H1 (cell line): ENCODE data around the gene SUCLG2. TPM values are rescaled to one million over a fixed set of nuclear protein-coding genes. Genes with fewer than 3 reads are reported as not detected.

ENCODE experiments used
- CTCF ChIA-PET: fragments of 300-600 bp; sonication (Branson Sonifier 250); formaldehyde crosslinking; loops from one replicate; lab custom pipeline; 2021; ENCODE audit not compliant: partially characterized antibody; lab: Charles Lee
- POLR2A ChIA-PET: fragments of 300-600 bp; sonication (Branson Sonifier 250); formaldehyde crosslinking; loops from one replicate; lab custom pipeline; 2021; ENCODE audit warnings: inconsistent platforms; ENCODE audit not compliant: partially characterized antibody; lab: Charles Lee
- DNase-seq, 2 experiments: peaks; one replicate each; pipeline versions ENCODE4 v3.0.0 to v3.0.0-alpha.2; 2010 to 2022; ENCODE audit warnings: low spot score in 2 of 2, low read depth in 1 of 2, mixed read lengths in 1 of 2
- FAIRE-seq: peaks from 2 replicates; lab custom pipeline; 2011; peaks lifted over from hg19 to GRCh38; lab: Jason Lieb, UNC
- H2AFZ ChIP-seq: 2 replicates; pipeline ENCODE4 v1.8.1; 2012; ENCODE audit warnings: low read length, inconsistent platforms
- H2AK5ac ChIP-seq: 2 replicates; pipeline ENCODE4 v1.6.1; 2013; ENCODE audit warnings: low read depth, low read length
- H2BK120ac ChIP-seq: replicated peaks from 2 replicates; pipeline ENCODE3; 2013; ENCODE audit warnings: low read depth, low read length, inconsistent platforms
- H2BK12ac ChIP-seq: 2 replicates; pipeline ENCODE4 v1.6.1; 2013; ENCODE audit warnings: low read depth, low read length
- H2BK15ac ChIP-seq: 2 replicates; pipeline ENCODE4 v1.6.1; 2013; ENCODE audit warnings: low read length
- H2BK20ac ChIP-seq: 2 replicates; pipeline ENCODE4 v1.6.1; 2013; ENCODE audit warnings: low read length
- H2BK5ac ChIP-seq: 2 replicates; pipeline ENCODE4 v1.6.1; 2013; ENCODE audit warnings: low read depth, low read length
- H3K14ac ChIP-seq: 2 replicates; pipeline ENCODE4 v1.6.1; 2013; ENCODE audit warnings: inconsistent platforms; ENCODE audit not compliant: insufficient read length
- H3K18ac ChIP-seq: 2 replicates; pipeline ENCODE4 v1.6.1; 2013; ENCODE audit warnings: low read length; ENCODE audit errors: extremely low read depth
- H3K23ac ChIP-seq: 2 replicates; pipeline ENCODE4 v1.6.1; 2013; ENCODE audit warnings: inconsistent platforms; ENCODE audit not compliant: insufficient read length
- H3K23me2 ChIP-seq: 2 replicates; pipeline ENCODE4 v1.6.1; 2013; ENCODE audit warnings: low read depth, low read length
- H3K27ac ChIP-seq: 2 replicates; pipeline ENCODE4 v1.6.1; 2011; ENCODE audit warnings: low read depth, low read length, inconsistent platforms
- H3K27me3 ChIP-seq, 4 experiments: replicated peaks in 1 of 4; 1 replicate in 1 of 4; 2 replicates in 3 of 4; pipeline versions ENCODE4 v1.6.1 to v1.8.1; 2011 to 2013; ENCODE audit warnings: low read length in 3 of 4, mild to moderate bottlenecking in 3 of 4, inconsistent platforms in 2 of 4, mixed read lengths in 2 of 4, moderate library complexity in 1 of 4; ENCODE audit not compliant: control insufficient read depth in 3 of 4, insufficient read depth in 3 of 4; ENCODE audit errors: extremely low read depth in 1 of 4
- H3K36me3 ChIP-seq, 4 experiments: 2 replicates each; pipeline versions ENCODE4 v1.6.1 to v1.8.1; 2011 to 2013; ENCODE audit warnings: mild to moderate bottlenecking in 4 of 4, low read length in 3 of 4, moderate library complexity in 2 of 4, control low read depth in 1 of 4, inconsistent platforms in 1 of 4; ENCODE audit not compliant: insufficient read depth in 4 of 4, control insufficient read depth in 2 of 4
- H3K4ac ChIP-seq: replicated peaks from 2 replicates; pipeline ENCODE3; 2013; ENCODE audit warnings: low read length, low read depth, mixed read lengths, inconsistent platforms; ENCODE audit not compliant: insufficient read length
- H3K4me1 ChIP-seq, 4 experiments: replicated peaks in 1 of 4; 1 replicate in 1 of 4; 2 replicates in 3 of 4; pipeline versions ENCODE4 v1.6.1 to v1.8.1; 2011 to 2013; ENCODE audit warnings: low read length in 3 of 4, inconsistent platforms in 2 of 4, mixed read lengths in 1 of 4; ENCODE audit not compliant: insufficient read depth in 4 of 4, control insufficient read depth in 3 of 4
- H3K4me2 ChIP-seq, 2 experiments: 2 replicates each; pipeline versions ENCODE4 v1.6.1 to v1.8.1; 2011 to 2013; ENCODE audit warnings: low read depth in 2 of 2, low read length in 2 of 2, control low read depth in 1 of 2, inconsistent platforms in 1 of 2, mild to moderate bottlenecking in 1 of 2; ENCODE audit not compliant: insufficient read depth in 1 of 2
- H3K4me3 ChIP-seq, 4 experiments: fragments of 200-600, 300-600 bp in 1 of 4; sonication (generic), shearing (Covaris generic), sonication (Bioruptor Twin) in 1 of 4; 2 replicates each; pipeline versions ENCODE4 v1.5.1 to v1.8.1; 2011 to 2016; ENCODE audit warnings: low read length in 4 of 4, low read depth in 3 of 4, control low read depth in 2 of 4, inconsistent platforms in 2 of 4, mild to moderate bottlenecking in 2 of 4, mixed read lengths in 1 of 4, moderate library complexity in 1 of 4; ENCODE audit not compliant: insufficient read depth in 2 of 4; ENCODE audit errors: extremely low read depth in 1 of 4
- H3K56ac ChIP-seq: replicated peaks from 2 replicates; pipeline ENCODE3; 2013; ENCODE audit warnings: low read depth, mild to moderate bottlenecking, mixed read lengths, low read length, inconsistent platforms; ENCODE audit not compliant: insufficient read length
- H3K79me1 ChIP-seq: 2 replicates; pipeline ENCODE4 v1.6.1; 2013; ENCODE audit warnings: low read depth, low read length, control low read depth
- H3K79me2 ChIP-seq, 2 experiments: 2 replicates each; pipeline versions ENCODE4 v1.6.1 to v1.8.1; 2012 to 2013; ENCODE audit warnings: low read length in 2 of 2, mild to moderate bottlenecking in 2 of 2, inconsistent platforms in 1 of 2; ENCODE audit not compliant: insufficient read depth in 2 of 2, control insufficient read depth in 1 of 2
- H3K9ac ChIP-seq, 4 experiments: replicated peaks in 1 of 4; 1 replicate in 1 of 4; 2 replicates in 3 of 4; pipeline versions ENCODE4 v1.6.1 to v1.8.1; 2011 to 2013; ENCODE audit warnings: low read depth in 3 of 4, low read length in 3 of 4, control low read depth in 2 of 4, mild to moderate bottlenecking in 2 of 4, moderate library complexity in 2 of 4, inconsistent platforms in 1 of 4; ENCODE audit errors: extremely low read depth in 1 of 4
- H3K9me3 ChIP-seq, 2 experiments: 2 replicates each; pipeline versions ENCODE4 v1.6.1 to v1.8.1; 2012 to 2013; ENCODE audit warnings: mild to moderate bottlenecking in 2 of 2, moderate library complexity in 2 of 2, control low read depth in 1 of 2, inconsistent platforms in 1 of 2, low read depth in 1 of 2, low read length in 1 of 2, mixed read lengths in 1 of 2; ENCODE audit not compliant: insufficient read depth in 2 of 2
- H4K20me1 ChIP-seq, 2 experiments: replicated peaks in 1 of 2; 2 replicates each; pipeline versions ENCODE3 to v1.8.1; 2011 to 2013; ENCODE audit warnings: inconsistent platforms in 2 of 2, low read length in 2 of 2, mild to moderate bottlenecking in 1 of 2; ENCODE audit not compliant: insufficient read depth in 2 of 2, control insufficient read depth in 1 of 2
- H4K5ac ChIP-seq: 2 replicates; pipeline ENCODE4 v1.6.1; 2013; ENCODE audit warnings: low read length, low read depth, mixed read lengths, inconsistent platforms; ENCODE audit not compliant: insufficient read length
- H4K8ac ChIP-seq: 2 replicates; pipeline ENCODE4 v1.8.0; 2013; ENCODE audit warnings: mild to moderate bottlenecking, moderate library complexity, low read length, inconsistent platforms; ENCODE audit not compliant: insufficient read depth; ENCODE audit errors: extremely low read depth
- H4K91ac ChIP-seq: replicated peaks from 2 replicates; pipeline ENCODE3; 2013; ENCODE audit warnings: low read length, mixed read lengths, inconsistent platforms; ENCODE audit not compliant: insufficient read length
- ASH2L ChIP-seq: fragments of 200-600, 300-600 bp; sonication (generic); IDR thresholded peaks from one replicate; pipeline ENCODE4 v1.7.1; 2017; ENCODE audit warnings: low read length
- CBX8 ChIP-seq: fragments of 300-800, 300-1000 bp; sonication (generic); IDR thresholded peaks from 2 replicates; pipeline ENCODE4 v1.7.1; 2016; ENCODE audit warnings: low read depth, low read length, borderline replicate concordance
- GTF2F1 ChIP-seq: IDR thresholded peaks from 2 replicates; pipeline ENCODE4 v1.6.1; 2012; ENCODE audit warnings: low read depth, low read length, improper control_type of control experiment, borderline replicate concordance
- HDAC2 ChIP-seq, 2 experiments: fragments of 300-600 bp in 1 of 2; sonication (generic) in 1 of 2; IDR thresholded peaks; 2 replicates each; pipeline ENCODE4 v1.6.1; 2011 to 2012; ENCODE audit warnings: low read depth in 2 of 2, low read length in 2 of 2, mild to moderate bottlenecking in 2 of 2, moderate library complexity in 2 of 2, borderline replicate concordance in 1 of 2, inconsistent platforms in 1 of 2
- JUN ChIP-seq: IDR thresholded peaks from 2 replicates; pipeline ENCODE4 v1.6.1; 2011; ENCODE audit warnings: low read depth, mild to moderate bottlenecking, improper control_type of control experiment, low read length
- MAFK ChIP-seq: IDR thresholded peaks from 2 replicates; pipeline ENCODE4 v1.6.1; 2012; ENCODE audit warnings: low read depth, mild to moderate bottlenecking, improper control_type of control experiment, low read length
- RNF2 ChIP-seq: fragments of 200-900, 300-1000 bp; sonication (generic); IDR thresholded peaks from 2 replicates; pipeline ENCODE4 v1.7.1; 2016; ENCODE audit warnings: borderline replicate concordance, low read depth, mild to moderate bottlenecking, antibody characterized with exemption, low read length; ENCODE audit not compliant: poor library complexity, severe bottlenecking; ENCODE audit errors: missing control alignments
- SP1 ChIP-seq: IDR thresholded peaks from 2 replicates; pipeline ENCODE4 v1.6.1; 2011; ENCODE audit warnings: low read depth, low read length
- SRF ChIP-seq: IDR thresholded peaks from 2 replicates; pipeline ENCODE4 v1.6.1; 2011; ENCODE audit warnings: mild to moderate bottlenecking, low read depth, low read length, moderate library complexity
- TAF7 ChIP-seq: optimal IDR thresholded peaks from 2 replicates; pipeline ENCODE3; 2011; ENCODE audit warnings: low read depth, mild to moderate bottlenecking, inconsistent platforms, low read length, moderate library complexity, borderline replicate concordance
- TCF12 ChIP-seq: IDR thresholded peaks from 2 replicates; pipeline ENCODE4 v1.6.1; 2011; ENCODE audit warnings: low read depth, mild to moderate bottlenecking, low read length
- USF2 ChIP-seq: IDR thresholded peaks from 2 replicates; pipeline ENCODE4 v1.6.1; 2011; ENCODE audit warnings: low read length, improper control_type of control experiment
- ZNF274 ChIP-seq: IDR thresholded peaks from 2 replicates; pipeline ENCODE4 v1.7.0; 2012; ENCODE audit warnings: low read length, borderline replicate concordance; ENCODE audit errors: extremely low read depth
- WGBS, 2 experiments: shearing (Covaris generic) in 1 of 2; methylation state at CpG; one replicate each; pipeline versions ENCODE4 v1.1.6 to v1.1.7; 2013 to 2015; ENCODE audit warnings: low lambda C conversion rate in 2 of 2, mixed read lengths in 2 of 2, inconsistent platforms in 1 of 2, low coverage in 1 of 2, missing lambda C conversion rate in 1 of 2; ENCODE audit not compliant: insufficient replicate concordance in 2 of 2, insufficient coverage in 1 of 2, insufficient read length in 1 of 2; ENCODE audit errors: extremely low coverage in 1 of 2, missing lambda C conversion rate in 1 of 2; 5-methylcytosine and 5-hydroxymethylcytosine counted together
- polyA plus RNA-seq, 7 experiments: library from polyadenylated mRNA; depleted of rRNA in 3 of 7; stranded (reverse) in 5 of 7; unstranded in 2 of 7; fragments of >200 nt in 5 of 7; fragments of 200-250 nt in 2 of 7; gene quantifications; 1 replicate in 5 of 7; 2 replicates in 1 of 7; 4 replicates in 1 of 7; pipeline versions ENCODE4 v1.2.1 to v1.2.3, GENCODE V29; 2011 to 2013; ENCODE audit warnings: missing spikeins in 2 of 7, mixed read lengths in 2 of 7
- total RNA-seq: library from RNA; stranded (reverse); fragmentation: NEBNext Ultra II Directional; extraction: Animal tissue kit (Norgen Biotek cat#: 25700); gene quantifications from 2 replicates; pipeline ENCODE4 v1.2.1, GENCODE V29; 2021

Gene SUCLG2
- total and polyA plus RNA-seq, 2 of the 8 experiments (the other 6 are each of a cell fraction or from before 2014, with no cell fraction given): 12.9 to 46.2 TPM

GRCh38 chr3:67384016-67384415 lies 270.4 kb downstream of the SUCLG2 start:
- no peak overlapping the region for H3K14ac ChIP-seq
- no peaks in the 10 kb centered on the region for H4K20me1 ChIP-seq
- H2BK20ac ChIP-seq: no peak overlapping the region
- no peak overlapping the region for H2BK12ac ChIP-seq
- peaks cover 0 to 8% (median 4%) of the 10 kb centered on the region in 4 experiments; a peak in 2 of 7 replicates for H3K4me1 ChIP-seq
- no peak overlapping the region for H2BK15ac ChIP-seq
- no peak overlapping the region for H4K91ac ChIP-seq
- H3K23ac ChIP-seq: no peak overlapping the region
- no peak for DNase-seq
- ChIA-PET POLR2A (interaction anchor here (1.0 kb wide), 1 partner anchor 395 kb away, joined by 3 read pairs; no protein-coding TSS in a partner anchor), CTCF (interaction anchor here (0.6 to 9.0 kb wide), 63 partner anchors 11 to 1510 kb away, joined by 3 to 66 read pairs (median 4); partner anchors contain the start of gene SUCLG2)
- H2BK5ac ChIP-seq: no peak overlapping the region
- no peak overlapping the region for H3K4me3 ChIP-seq
- no peak overlapping the region for H2AK5ac ChIP-seq
- no peak overlapping the region for H3K9ac ChIP-seq
- no peak overlapping the region for H4K5ac ChIP-seq
- H2AFZ ChIP-seq: no peak overlapping the region
- no peaks in the 10 kb centered on the region for H3K9me3 ChIP-seq
- no peak overlapping the region for H4K8ac ChIP-seq
- H3K56ac ChIP-seq: no peak overlapping the region
- no peak overlapping the region for H2BK120ac ChIP-seq
- no peaks in the 10 kb centered on the region for H3K27me3 ChIP-seq
- FAIRE-seq: no peak
- H3K27ac ChIP-seq: no peak overlapping the region
- no peaks in the 10 kb centered on the region for H3K36me3 ChIP-seq
- no peak overlapping the region for H3K18ac ChIP-seq
- H3K79me2 ChIP-seq: no peaks in the 10 kb centered on the region
- H3K4me2 ChIP-seq: no peak overlapping the region
- no peak overlapping the region for H3K4ac ChIP-seq
- H3K23me2 ChIP-seq: no peaks in the 10 kb centered on the region
- H3K79me1 ChIP-seq: no peaks in the 10 kb centered on the region; the same call in 1 of the 2 replicates
- WGBS, 2 experiments: 89% methylated on average over 5 of the region's 5 CpGs; no CpG with 5 or more reads in 1 of the 2 experiments
- TF ChIP-seq RNF2 (no peak), TCF12 (no peak), GTF2F1 (no peak), TAF7 (no peak), SRF (no peak), ZNF274 (no peak), ASH2L (no peak), USF2 (no peak), CBX8 (no peak), JUN (no peak), MAFK (no peak), SP1 (no peak), HDAC2 (IDR thresholded peaks at IDR 0.05; ENCODE audit: borderline replicate concordance in 1 of 2, low read depth in 2 of 2, low read length in 2 of 2) (no peak)
